KMS-11 (cell line): ENCODE results near the gene MAP6.

Source experiments
- H2AFZ ChIP-seq: fragments of 200-600 bp; sonication (generic); 2 replicates; pipeline ENCODE4 v1.6.1; 2016; ENCODE audit warnings: antibody characterized with exemption, mixed run types, low read depth
- H3K27ac ChIP-seq: fragments of 200-600 bp; sonication (generic); 2 replicates; pipeline ENCODE4 v1.6.1; 2016; ENCODE audit warnings: mild to moderate bottlenecking, mixed run types
- H3K27me3 ChIP-seq: fragments of 200-600 bp; sonication (generic); 2 replicates; pipeline ENCODE4 v1.6.1; 2017; ENCODE audit warnings: mild to moderate bottlenecking, low read depth, mixed run types, moderate library complexity; ENCODE audit not compliant: insufficient read depth
- H3K36me3 ChIP-seq: fragments of 200-600 bp; sonication (generic); 2 replicates; pipeline ENCODE4 v1.6.1; 2017; ENCODE audit warnings: mild to moderate bottlenecking, mixed run types; ENCODE audit not compliant: insufficient read depth
- H3K4me1 ChIP-seq: fragments of 200-600 bp; sonication (generic); 2 replicates; pipeline ENCODE4 v1.6.1; 2016; ENCODE audit warnings: mild to moderate bottlenecking, low read depth, mixed run types; ENCODE audit not compliant: poor library complexity, severe bottlenecking
- H3K4me2 ChIP-seq: fragments of 200-600 bp; sonication (generic); 2 replicates; pipeline ENCODE4 v1.7.0; 2016; ENCODE audit warnings: mild to moderate bottlenecking, mixed run types
- H3K4me3 ChIP-seq: fragments of 200-600 bp; sonication (generic); IDR thresholded peaks from 2 replicates; pipeline ENCODE4 v1.6.1; 2017; ENCODE audit warnings: low read depth, low read length, mixed read lengths; ENCODE audit not compliant: insufficient read depth
- H3K79me2 ChIP-seq: fragments of 200-600 bp; sonication (generic); 2 replicates; pipeline ENCODE4 v1.6.1; 2016; ENCODE audit warnings: low read depth, mixed run types; ENCODE audit not compliant: insufficient read depth
- H3K9ac ChIP-seq: fragments of 200-600 bp; sonication (generic); 2 replicates; pipeline ENCODE4 v1.6.1; 2016; ENCODE audit warnings: mild to moderate bottlenecking, mixed run types
- H4K20me1 ChIP-seq: fragments of 200-600 bp; sonication (generic); 2 replicates; pipeline ENCODE4 v1.6.1; 2016; ENCODE audit warnings: mild to moderate bottlenecking, mixed run types; ENCODE audit not compliant: insufficient read depth
- TF ChIP-seq, protein P1 (sequence below): fragments of 200-600 bp; sonication (generic); conservative IDR thresholded peaks from 2 replicates; pipeline ENCODE4 v1.6.1; 2017; ENCODE audit warnings: low read depth, mild to moderate bottlenecking, antibody characterized with exemption, low read length, moderate library complexity, mixed read lengths

MAP6 gene

DNA sequence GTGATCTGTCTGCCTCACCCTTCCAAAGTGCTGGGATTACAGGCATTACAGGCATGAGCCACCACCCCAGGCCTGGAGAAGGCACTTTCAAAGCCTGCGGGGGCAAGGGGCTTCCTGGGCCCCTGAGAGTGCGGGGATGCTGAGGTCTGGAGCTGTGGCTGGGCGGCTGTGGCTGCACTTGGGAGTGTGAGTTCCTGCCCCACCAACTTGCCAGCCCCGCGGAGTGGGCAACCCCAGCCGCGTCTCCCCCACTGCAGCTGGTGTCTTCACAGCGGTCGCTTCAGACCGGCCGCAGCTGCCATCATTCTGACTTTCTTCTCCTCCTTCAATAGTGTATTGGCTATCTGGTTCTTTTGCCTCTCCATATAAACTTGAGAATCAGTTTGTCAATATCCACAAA is 10.7 kb upstream of the MAP6 start:
- H3K4me3 ChIP-seq: no peak overlapping the region
- no peaks in the 10 kb centered on the region for H3K79me2 ChIP-seq
- H3K27me3 ChIP-seq: no peaks in the 10 kb centered on the region
- H4K20me1 ChIP-seq: no peaks in the 10 kb centered on the region
- no peaks in the 10 kb centered on the region for H3K36me3 ChIP-seq
- H2AFZ ChIP-seq: no peak overlapping the region
- no peak overlapping the region for H3K4me2 ChIP-seq
- H3K4me1 ChIP-seq: peaks cover 3% of the 10 kb centered on the region
- TF ChIP-seq, protein P1, sequence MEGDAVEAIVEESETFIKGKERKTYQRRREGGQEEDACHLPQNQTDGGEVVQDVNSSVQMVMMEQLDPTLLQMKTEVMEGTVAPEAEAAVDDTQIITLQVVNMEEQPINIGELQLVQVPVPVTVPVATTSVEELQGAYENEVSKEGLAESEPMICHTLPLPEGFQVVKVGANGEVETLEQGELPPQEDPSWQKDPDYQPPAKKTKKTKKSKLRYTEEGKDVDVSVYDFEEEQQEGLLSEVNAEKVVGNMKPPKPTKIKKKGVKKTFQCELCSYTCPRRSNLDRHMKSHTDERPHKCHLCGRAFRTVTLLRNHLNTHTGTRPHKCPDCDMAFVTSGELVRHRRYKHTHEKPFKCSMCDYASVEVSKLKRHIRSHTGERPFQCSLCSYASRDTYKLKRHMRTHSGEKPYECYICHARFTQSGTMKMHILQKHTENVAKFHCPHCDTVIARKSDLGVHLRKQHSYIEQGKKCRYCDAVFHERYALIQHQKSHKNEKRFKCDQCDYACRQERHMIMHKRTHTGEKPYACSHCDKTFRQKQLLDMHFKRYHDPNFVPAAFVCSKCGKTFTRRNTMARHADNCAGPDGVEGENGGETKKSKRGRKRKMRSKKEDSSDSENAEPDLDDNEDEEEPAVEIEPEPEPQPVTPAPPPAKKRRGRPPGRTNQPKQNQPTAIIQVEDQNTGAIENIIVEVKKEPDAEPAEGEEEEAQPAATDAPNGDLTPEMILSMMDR: no peak
- H3K27ac ChIP-seq: no peak overlapping the region
- H3K9ac ChIP-seq: no peak overlapping the region

DNA sequence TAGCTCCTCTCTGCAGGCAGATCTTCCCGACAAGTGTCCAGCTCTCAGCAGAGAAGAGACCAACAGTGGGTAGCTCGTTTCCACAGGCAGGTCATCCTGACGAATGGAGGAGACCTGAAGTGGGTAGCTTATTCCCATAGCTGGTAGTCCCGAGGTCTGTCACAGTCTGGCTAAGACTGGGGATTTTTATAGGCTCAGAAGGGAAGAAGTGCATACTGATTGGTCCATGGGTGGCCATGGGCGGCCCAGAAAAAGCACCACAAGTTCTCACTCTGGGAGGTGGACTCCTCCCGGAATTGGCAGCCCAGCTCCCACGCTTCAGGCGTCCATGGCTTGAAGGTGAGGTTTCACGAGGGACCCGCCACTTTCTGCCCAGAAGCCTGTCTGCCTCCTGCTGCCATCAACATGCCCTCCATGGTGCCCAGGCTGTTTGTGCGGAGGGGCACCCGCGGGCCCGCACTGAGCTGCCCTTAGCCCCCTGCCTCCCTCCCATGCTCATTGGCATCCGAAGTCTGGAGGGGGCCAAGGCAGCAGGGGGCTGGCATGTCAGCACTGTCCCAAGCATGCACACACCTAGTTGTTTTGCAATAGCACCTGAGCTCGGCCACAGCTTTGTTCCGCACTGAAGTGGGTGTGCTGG is 9.9 kb upstream of the MAP6 start:
- Histone ChIP-seq H3K4me2 (no peak overlapping the region), H3K4me3 (no peak overlapping the region), H3K27ac (no peak overlapping the region), H4K20me1 (no peaks in the 10 kb centered on the region), H3K4me1 (peaks cover 3% of the 10 kb centered on the region), H3K27me3 (no peaks in the 10 kb centered on the region), H3K79me2 (no peaks in the 10 kb centered on the region), H3K36me3 (no peaks in the 10 kb centered on the region), H3K9ac (no peak overlapping the region), H2AFZ (no peak overlapping the region)
- TF ChIP-seq, protein P1: no peak

DNA sequence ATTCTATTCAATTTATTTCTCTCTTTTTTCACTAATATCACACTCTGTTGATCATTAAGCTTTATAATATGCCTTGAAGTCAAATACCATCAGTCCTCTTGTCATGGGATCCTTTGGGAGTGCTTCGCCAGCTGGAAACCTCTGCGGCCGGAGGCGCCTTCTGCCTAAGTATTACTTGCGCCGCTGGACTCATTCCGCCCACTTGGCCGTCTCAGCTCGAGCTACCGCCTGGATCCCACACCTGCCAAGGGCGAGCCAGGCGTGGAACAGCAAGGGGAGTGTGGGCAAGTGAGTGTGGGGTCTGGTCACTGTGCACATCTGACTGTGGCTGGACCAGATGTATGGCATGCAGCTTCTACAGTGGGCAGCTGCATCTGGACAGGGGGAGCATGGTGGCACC is 9.1 kb upstream of the MAP6 start:
- Histone ChIP-seq H3K79me2 (no peaks in the 10 kb centered on the region), H3K4me2 (no peak overlapping the region), H4K20me1 (no peaks in the 10 kb centered on the region), H3K4me3 (no peak overlapping the region), H3K9ac (no peak overlapping the region), H3K4me1 (peaks cover 3% of the 10 kb centered on the region), H3K27me3 (no peaks in the 10 kb centered on the region), H3K27ac (no peak overlapping the region), H2AFZ (no peak overlapping the region), H3K36me3 (no peaks in the 10 kb centered on the region)
- TF ChIP-seq, protein P1: no peak

DNA sequence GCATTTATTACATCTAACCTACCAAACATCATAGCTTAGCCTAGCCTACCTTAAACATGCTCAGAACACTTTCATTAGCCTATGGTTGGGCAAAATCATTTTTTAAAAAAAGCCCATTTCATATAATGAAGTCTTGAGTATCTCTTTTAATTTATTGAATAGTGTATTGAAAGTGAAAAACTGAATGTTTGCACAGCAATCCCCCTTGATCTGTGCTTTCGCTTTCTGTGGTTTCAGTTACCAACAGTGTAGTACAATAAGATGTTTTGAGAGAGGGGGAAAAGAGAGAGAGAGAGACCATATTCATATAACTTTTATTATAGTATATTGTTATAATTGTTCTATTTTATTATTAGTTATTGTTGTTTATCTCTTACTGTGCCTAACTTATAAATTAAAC is 8.4 kb upstream of the MAP6 start:
- H2AFZ ChIP-seq: no peak overlapping the region
- H3K4me1 ChIP-seq: peaks cover 3% of the 10 kb centered on the region
- no peaks in the 10 kb centered on the region for H3K36me3 ChIP-seq
- H4K20me1 ChIP-seq: no peaks in the 10 kb centered on the region
- H3K9ac ChIP-seq: no peak overlapping the region
- TF ChIP-seq, protein P1: no peak
- no peak overlapping the region for H3K4me3 ChIP-seq
- no peak overlapping the region for H3K4me2 ChIP-seq
- H3K79me2 ChIP-seq: no peaks in the 10 kb centered on the region
- no peak overlapping the region for H3K27ac ChIP-seq
- no peaks in the 10 kb centered on the region for H3K27me3 ChIP-seq
